Body of pancreas (tissue), 4 donors: ENCODE measurements around the gene FAM184B. TPM values are rescaled to one million over a fixed set of nuclear protein-coding genes. Genes with fewer than 3 reads are reported as not detected.

ENCODE experiments used
- ATAC-seq: fragments of 150-250 bp; one replicate; pipeline ENCODE4 v1.9.1; 2016
- DNase-seq, 4 donors: peaks; one replicate each; pipeline ENCODE4 v3.0.0-alpha.2; 2019
- H3K27ac ChIP-seq, 4 donors: fragments of 200-600 bp; sonication (generic); 1 replicate in 3 of 4; 2 replicates in 1 of 4; pipeline versions ENCODE4 v1.5.1 to v1.6.1; 2016 to 2019; ENCODE audit warnings: mild to moderate bottlenecking in 1 of 4, mixed read lengths in 1 of 4, moderate library complexity in 1 of 4
- H3K27me3 ChIP-seq, 2 donors: fragments of 200-600 bp; sonication (generic); one replicate each; pipeline ENCODE4 v1.6.0; 2016; ENCODE audit warnings: mild to moderate bottlenecking in 1 of 2
- H3K36me3 ChIP-seq, 2 donors: fragments of 200-600 bp; sonication (generic); replicated peaks in 1 of 2; 2 replicates each; pipeline ENCODE4 v1.5.1; 2016; ENCODE audit warnings: low read depth in 2 of 2; ENCODE audit not compliant: insufficient read depth in 1 of 2
- H3K4me1 ChIP-seq: fragments of 200-600 bp; sonication (generic); one replicate; pipeline ENCODE4 v1.6.0; 2016
- H3K4me3 ChIP-seq, 2 donors: fragments of 200-600 bp; sonication (generic); 1 replicate in 1 of 2; 2 replicates in 1 of 2; pipeline ENCODE4 v1.5.1; 2016 to 2019
- H3K9me3 ChIP-seq, 3 donors: fragments of 200-600 bp; sonication (generic); 1 replicate in 2 of 3; 2 replicates in 1 of 3; pipeline ENCODE4 v1.5.1; 2016
- POLR2A ChIP-seq, 3 donors: fragments of 450-650 bp; IDR thresholded peaks; one replicate each; pipeline ENCODE4 v1.6.1; 2016; ENCODE audit warnings: antibody characterized with exemption in 3 of 3, mild to moderate bottlenecking in 2 of 3
- WGBS, 2 donors: methylation state at CpG; one replicate each; pipeline ENCODE4 v1.1.5; 2017; 5-methylcytosine and 5-hydroxymethylcytosine counted together
- intact Hi-C: fragments of 100-400 bp; cut with DNase I; formaldehyde crosslinking; loops from one replicate; pipeline ENCODE4 v1.15.1; 2023
- total RNA-seq, 2 donors: library from RNA; depleted of rRNA; stranded (reverse); fragments of >200 nt; gene quantifications; one replicate each; pipeline ENCODE4 v1.1.0, GENCODE V29; 2016
- TF ChIP-seq, protein P1 (sequence below), 7 experiments: fragments of 450-650 bp in 4 of 7; fragments of 200-600 bp in 3 of 7; sonication (generic) in 3 of 7; IDR thresholded peaks; one replicate each; pipeline ENCODE4 v1.5.1; 2016 to 2019; ENCODE audit warnings: antibody characterized with exemption in 7 of 7

FAM184B gene
- total RNA-seq, 2 donors from 2014 or later = not detected

DNA sequence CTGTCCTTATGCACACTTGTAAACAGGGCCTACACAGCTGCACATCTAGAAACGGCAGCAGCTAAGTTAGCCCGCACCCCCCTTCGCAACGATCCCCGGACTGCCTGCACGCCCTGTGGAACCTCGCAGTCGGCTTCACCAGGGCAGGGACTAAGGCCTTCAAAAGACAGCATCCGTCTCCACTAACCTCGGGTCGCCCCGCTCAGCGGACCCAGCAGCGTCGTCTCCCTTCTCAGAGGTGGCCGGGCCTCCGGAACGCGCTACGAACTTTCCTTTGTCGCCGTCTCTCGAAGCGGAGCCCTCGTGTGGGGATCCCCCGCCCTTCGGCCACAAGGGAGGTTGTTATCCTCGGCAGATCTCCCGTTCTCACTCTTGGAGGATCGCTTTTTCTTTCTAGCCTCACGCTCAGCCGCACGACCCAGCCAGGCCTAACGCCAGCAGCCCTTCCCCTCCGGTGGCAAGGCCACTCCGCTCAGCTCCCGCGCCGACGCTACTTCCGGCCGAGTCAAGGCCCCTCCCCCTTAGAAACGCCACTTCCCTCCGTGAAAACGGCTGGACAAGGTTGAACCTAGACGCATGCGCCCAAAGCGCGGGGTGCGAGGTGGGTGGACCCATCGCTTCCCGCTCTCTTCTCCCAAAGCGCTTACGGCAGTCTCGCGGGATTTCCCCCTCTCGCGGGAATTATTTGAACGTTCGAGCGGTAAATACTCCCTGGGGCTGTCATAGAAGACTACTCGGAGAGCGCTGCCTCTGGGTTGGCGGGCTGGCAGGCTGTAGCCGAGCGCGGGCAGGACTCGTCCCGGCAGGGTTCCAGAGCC is 29.0 kb upstream of the FAM184B start, which contains the start of the genes DCAF16 and NCAPG:
Gene DCAF16, minus strand, starts transcription at position 498 of the 818 bp plus-strand sequence. CDS start 6,616 bp downstream, outside the sequence.
Gene NCAPG, plus strand, starts transcription at position 720 of the 818 bp plus-strand sequence. CDS start 99 bp downstream, outside the sequence.
- WGBS, 2 donors = 0% methylated on average over 38 to 69 of the region's 69 CpGs
- Histone ChIP-seq H3K4me3 (peak within 1 kb of the TSS; percentile 53 to 84), H3K36me3 (no peaks in the 10 kb centered on the region), H3K27me3 (no peaks in the 10 kb centered on the region), H3K4me1 (peaks cover 33% of the 10 kb centered on the region), H3K9me3 (no peaks in the 10 kb centered on the region), H3K27ac (peak within 1 kb of the TSS; percentile 90 to 97 (median 94))
- TF ChIP-seq, protein P1, sequence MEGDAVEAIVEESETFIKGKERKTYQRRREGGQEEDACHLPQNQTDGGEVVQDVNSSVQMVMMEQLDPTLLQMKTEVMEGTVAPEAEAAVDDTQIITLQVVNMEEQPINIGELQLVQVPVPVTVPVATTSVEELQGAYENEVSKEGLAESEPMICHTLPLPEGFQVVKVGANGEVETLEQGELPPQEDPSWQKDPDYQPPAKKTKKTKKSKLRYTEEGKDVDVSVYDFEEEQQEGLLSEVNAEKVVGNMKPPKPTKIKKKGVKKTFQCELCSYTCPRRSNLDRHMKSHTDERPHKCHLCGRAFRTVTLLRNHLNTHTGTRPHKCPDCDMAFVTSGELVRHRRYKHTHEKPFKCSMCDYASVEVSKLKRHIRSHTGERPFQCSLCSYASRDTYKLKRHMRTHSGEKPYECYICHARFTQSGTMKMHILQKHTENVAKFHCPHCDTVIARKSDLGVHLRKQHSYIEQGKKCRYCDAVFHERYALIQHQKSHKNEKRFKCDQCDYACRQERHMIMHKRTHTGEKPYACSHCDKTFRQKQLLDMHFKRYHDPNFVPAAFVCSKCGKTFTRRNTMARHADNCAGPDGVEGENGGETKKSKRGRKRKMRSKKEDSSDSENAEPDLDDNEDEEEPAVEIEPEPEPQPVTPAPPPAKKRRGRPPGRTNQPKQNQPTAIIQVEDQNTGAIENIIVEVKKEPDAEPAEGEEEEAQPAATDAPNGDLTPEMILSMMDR (IDR thresholded peaks at IDR 0.05) = peak in 1 of 7 experiments; percentile 3
- peak; percentile 88 to 98 (median 98) for TF ChIP-seq POLR2A (IDR thresholded peaks at IDR 0.05)
- peak; percentile 100 for ATAC-seq
- DNase-seq = peak; percentile 99 to 100 (median 100)
- intact Hi-C loops = loop anchor here (10.0 kb wide), 1 partner anchor 784 kb away; no protein-coding TSS in a partner anchor

DNA sequence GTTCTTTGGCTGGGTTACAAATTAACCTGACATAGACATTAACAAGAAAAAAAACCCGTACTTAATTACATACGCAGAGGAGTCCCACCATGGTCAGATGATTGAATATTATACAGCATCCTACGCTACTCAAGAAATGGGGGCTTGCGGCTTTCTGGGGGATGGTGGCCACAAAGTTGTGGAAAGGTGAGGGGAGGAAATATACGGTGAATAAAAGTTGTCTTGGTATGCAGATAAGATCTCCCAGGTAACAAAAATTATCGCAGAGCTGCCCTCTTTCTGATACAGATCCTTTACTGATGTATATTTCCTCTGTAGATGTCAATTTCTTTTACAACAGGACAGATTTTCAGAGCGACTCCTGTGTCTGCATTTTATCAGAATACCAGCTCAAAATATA is 28.2 kb upstream of the FAM184B start:
- DNase-seq (no peak), ATAC-seq (no peak)
- TF ChIP-seq, protein P1 (IDR thresholded peaks at IDR 0.05) = no peak
- TF ChIP-seq POLR2A (IDR thresholded peaks at IDR 0.05) = no peak
- H3K4me3 ChIP-seq = peak overlapping the region; percentile 53 to 84
- H3K9me3 ChIP-seq = no peaks in the 10 kb centered on the region
- intact Hi-C loops = loop anchor here (10.0 kb wide), 1 partner anchor 785 kb away; no protein-coding TSS in a partner anchor
- peaks cover 0 to 2% of the 10 kb centered on the region in 2 donors for H3K36me3 ChIP-seq
- peak overlapping the region in 3 of 4 donors; percentile 93 to 97 (median 95) for H3K27ac ChIP-seq
- no peaks in the 10 kb centered on the region for H3K27me3 ChIP-seq
- peaks cover 33% of the 10 kb centered on the region for H3K4me1 ChIP-seq
- 1 to 3% methylated on average over 7 of the region's 7 CpGs for WGBS, 2 donors

DNA sequence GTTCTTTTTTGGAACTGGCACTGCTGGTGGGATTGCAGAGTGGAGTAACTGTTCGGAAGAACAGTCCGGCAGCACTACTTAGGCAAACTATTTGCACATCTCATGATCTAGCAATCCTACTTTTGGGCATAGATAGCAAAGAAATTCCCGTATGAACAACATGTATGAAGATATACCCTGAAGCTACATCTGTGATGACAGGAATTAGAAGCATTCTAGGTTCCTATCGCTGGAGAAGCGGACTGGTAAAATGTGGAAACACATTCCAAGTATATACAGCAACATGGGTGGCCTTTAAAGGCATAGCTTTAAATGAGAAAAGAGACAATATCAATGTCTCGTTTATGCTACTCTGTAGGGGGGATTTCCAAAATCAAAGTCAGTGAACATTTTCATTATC is 26.0 kb upstream of the FAM184B start:
- H3K4me3 ChIP-seq = no peak overlapping the region
- no peak for DNase-seq
- no peak overlapping the region for H3K27ac ChIP-seq
- H3K9me3 ChIP-seq = no peaks in the 10 kb centered on the region
- TF ChIP-seq, protein P1 (IDR thresholded peaks at IDR 0.05) = no peak
- no peak for TF ChIP-seq POLR2A (IDR thresholded peaks at IDR 0.05)
- H3K36me3 ChIP-seq = peaks cover 0 to 18% of the 10 kb centered on the region in 2 donors
- peaks cover 33% of the 10 kb centered on the region for H3K4me1 ChIP-seq
- WGBS, 2 donors = 42 to 44% methylated on average over 6 of the region's 6 CpGs
- H3K27me3 ChIP-seq = no peaks in the 10 kb centered on the region
- no peak for ATAC-seq
- intact Hi-C loops = no loop called here

DNA sequence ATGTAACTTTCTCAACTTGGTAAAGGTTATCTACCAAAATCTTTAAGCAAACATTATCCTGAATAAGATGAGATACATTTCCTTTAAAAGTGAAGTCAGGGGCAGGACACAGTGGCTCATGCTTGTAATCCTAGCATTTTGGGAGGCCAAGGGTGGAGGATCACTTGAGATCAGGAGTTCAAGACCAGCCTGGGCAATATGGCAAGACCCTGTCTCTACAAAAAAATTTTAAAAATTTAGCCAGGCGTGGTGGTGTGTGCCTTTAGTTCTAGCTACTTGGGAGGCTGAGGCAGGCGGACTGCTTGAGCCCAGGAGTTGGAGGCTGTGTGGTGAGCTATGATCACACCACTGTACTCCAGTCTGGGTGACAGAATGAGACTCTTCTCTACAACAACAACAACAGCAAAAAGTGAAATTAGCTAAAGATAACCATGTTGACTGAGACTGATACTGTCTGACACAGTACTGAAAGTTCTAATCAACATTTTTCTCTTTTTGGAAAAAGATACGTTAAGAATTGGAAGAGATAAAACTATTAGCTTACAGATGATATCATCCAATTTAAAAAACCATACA is 24.2 kb upstream of the FAM184B start:
- Histone ChIP-seq H3K4me3 (no peak overlapping the region), H3K36me3 (peaks cover 0 to 18% of the 10 kb centered on the region in 2 donors), H3K27me3 (no peaks in the 10 kb centered on the region), H3K4me1 (peaks cover 33% of the 10 kb centered on the region), H3K9me3 (no peaks in the 10 kb centered on the region), H3K27ac (no peak overlapping the region)
- intact Hi-C loops = no loop called here
- DNase-seq (no peak), ATAC-seq (no peak)
- 72 to 77% methylated on average over 3 of the region's 3 CpGs for WGBS, 2 donors
- TF ChIP-seq, protein P1 (IDR thresholded peaks at IDR 0.05) = no peak
- TF ChIP-seq POLR2A (IDR thresholded peaks at IDR 0.05) = no peak
